ENCODE measurements around the gene PAOX.

The PAOX gene

GRCh38 chr10:133439517-133440461, 60.7 kb downstream of the PAOX start:
- no peak for DNase-seq (ENCODE audit: low read depth, low spot score)

GRCh38 chr10:133440633-133441285, 61.7 kb downstream of the PAOX start:
- no peak for DNase-seq (ENCODE audit: low read depth, low spot score)

Data from astrocyte of the hippocampus (primary cell).